RWPE2 (cell line): ENCODE measurements around the gene KDM7A.

Source experiments
- ATAC-seq: fragments of 200-7000 bp; cut with Tn5 transposase; 3 replicates; pipeline ENCODE4 v1.9.1; 2021; ENCODE audit warnings: low read depth
- DNase-seq: peaks from one replicate; pipeline ENCODE4 v3.0.0-alpha.2; 2020; ENCODE audit warnings: low spot score
- H3K27ac ChIP-seq: fragments of 450-650 bp; 2 replicates; pipeline ENCODE4 v1.5.1; 2017; ENCODE audit warnings: mild to moderate bottlenecking; ENCODE audit not compliant: poor library complexity, severe bottlenecking
- H3K27me3 ChIP-seq: fragments of 250-450 bp; sonication (Bioruptor Pico); 2 replicates; pipeline ENCODE4 v1.5.1; 2021; ENCODE audit warnings: mild to moderate bottlenecking, moderate library complexity; ENCODE audit not compliant: insufficient read depth, poor library complexity, severe bottlenecking
- H3K36me3 ChIP-seq: fragments of 250-450 bp; sonication (Bioruptor Pico); 2 replicates; pipeline ENCODE4 v1.5.1; 2020; ENCODE audit warnings: low read depth, mild to moderate bottlenecking, moderate library complexity
- H3K4me1 ChIP-seq: fragments of 250-450 bp; sonication (Bioruptor Pico); 2 replicates; pipeline ENCODE4 v1.5.1; 2021; ENCODE audit warnings: mild to moderate bottlenecking, moderate library complexity; ENCODE audit not compliant: insufficient read depth, poor library complexity, severe bottlenecking
- H3K4me3 ChIP-seq: fragments of 250-450 bp; sonication (Bioruptor Pico); 2 replicates; pipeline ENCODE4 v1.5.1; 2021; ENCODE audit warnings: mild to moderate bottlenecking, moderate library complexity; ENCODE audit not compliant: severe bottlenecking
- H3K9me3 ChIP-seq: fragments of 250-450 bp; sonication (Bioruptor Pico); 2 replicates; pipeline ENCODE4 v1.5.1; 2021; ENCODE audit warnings: mild to moderate bottlenecking, moderate library complexity; ENCODE audit not compliant: severe bottlenecking
- TF ChIP-seq, protein P1 (sequence below): fragments of 450-650 bp; IDR thresholded peaks from one replicate; pipeline ENCODE4 v1.5.1; 2017; ENCODE audit warnings: mild to moderate bottlenecking, moderate library complexity; ENCODE audit not compliant: poor library complexity, severe bottlenecking

The KDM7A gene

DNA sequence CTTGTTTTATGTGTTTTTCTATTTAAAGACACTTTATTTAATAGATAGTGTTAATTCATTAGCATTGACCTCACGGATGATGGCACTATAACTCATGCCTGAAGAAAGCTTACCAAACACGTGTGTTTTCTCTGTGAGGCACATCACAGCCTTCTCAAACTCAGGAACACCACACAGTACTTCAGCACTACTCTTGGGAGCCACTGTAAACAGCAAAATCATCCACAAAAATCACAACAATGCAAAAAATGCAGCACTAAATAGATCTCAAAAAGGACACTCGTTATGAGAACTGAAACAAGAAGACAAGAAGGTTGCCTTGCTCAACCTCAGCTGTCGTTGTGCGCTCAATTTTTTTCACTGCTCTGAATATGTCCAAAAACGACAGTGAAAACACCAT is 102.0 kb downstream of the KDM7A start:
- TF ChIP-seq, protein P1, sequence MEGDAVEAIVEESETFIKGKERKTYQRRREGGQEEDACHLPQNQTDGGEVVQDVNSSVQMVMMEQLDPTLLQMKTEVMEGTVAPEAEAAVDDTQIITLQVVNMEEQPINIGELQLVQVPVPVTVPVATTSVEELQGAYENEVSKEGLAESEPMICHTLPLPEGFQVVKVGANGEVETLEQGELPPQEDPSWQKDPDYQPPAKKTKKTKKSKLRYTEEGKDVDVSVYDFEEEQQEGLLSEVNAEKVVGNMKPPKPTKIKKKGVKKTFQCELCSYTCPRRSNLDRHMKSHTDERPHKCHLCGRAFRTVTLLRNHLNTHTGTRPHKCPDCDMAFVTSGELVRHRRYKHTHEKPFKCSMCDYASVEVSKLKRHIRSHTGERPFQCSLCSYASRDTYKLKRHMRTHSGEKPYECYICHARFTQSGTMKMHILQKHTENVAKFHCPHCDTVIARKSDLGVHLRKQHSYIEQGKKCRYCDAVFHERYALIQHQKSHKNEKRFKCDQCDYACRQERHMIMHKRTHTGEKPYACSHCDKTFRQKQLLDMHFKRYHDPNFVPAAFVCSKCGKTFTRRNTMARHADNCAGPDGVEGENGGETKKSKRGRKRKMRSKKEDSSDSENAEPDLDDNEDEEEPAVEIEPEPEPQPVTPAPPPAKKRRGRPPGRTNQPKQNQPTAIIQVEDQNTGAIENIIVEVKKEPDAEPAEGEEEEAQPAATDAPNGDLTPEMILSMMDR: no peak
- DNase-seq (no peak), ATAC-seq (no peak)
- H3K36me3 ChIP-seq: no peaks in the 10 kb centered on the region
- H3K27ac ChIP-seq: no peak overlapping the region
- H3K4me1 ChIP-seq: no peaks in the 10 kb centered on the region
- no peaks in the 10 kb centered on the region for H3K9me3 ChIP-seq
- no peak overlapping the region for H3K4me3 ChIP-seq
- no peaks in the 10 kb centered on the region for H3K27me3 ChIP-seq

DNA sequence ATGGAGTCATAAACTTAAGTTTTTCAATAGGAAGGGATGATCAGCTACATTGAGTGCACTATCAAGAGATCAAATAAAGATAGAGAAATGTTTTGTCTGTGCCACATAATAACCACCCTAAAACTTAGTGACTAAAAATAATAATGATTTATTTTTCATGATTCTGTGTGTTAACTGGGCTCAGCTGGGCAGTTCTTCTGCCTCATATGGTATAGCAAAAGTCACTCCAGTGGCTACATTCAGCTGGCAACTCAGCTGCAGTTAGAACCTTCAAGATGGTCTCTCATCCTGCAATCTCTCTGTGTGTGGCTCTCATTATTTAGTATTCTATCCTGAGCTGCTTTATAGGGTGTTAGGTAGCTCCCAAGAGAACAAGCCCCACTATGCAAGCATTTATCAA is 106.2 kb downstream of the KDM7A start:
- Histone ChIP-seq H3K36me3 (no peaks in the 10 kb centered on the region), H3K27me3 (no peaks in the 10 kb centered on the region), H3K4me3 (no peak overlapping the region), H3K4me1 (no peaks in the 10 kb centered on the region), H3K9me3 (peaks cover 10% of the 10 kb centered on the region), H3K27ac (no peak overlapping the region)
- DNase-seq: no peak
- TF ChIP-seq, protein P1: no peak
- ATAC-seq: no peak

DNA sequence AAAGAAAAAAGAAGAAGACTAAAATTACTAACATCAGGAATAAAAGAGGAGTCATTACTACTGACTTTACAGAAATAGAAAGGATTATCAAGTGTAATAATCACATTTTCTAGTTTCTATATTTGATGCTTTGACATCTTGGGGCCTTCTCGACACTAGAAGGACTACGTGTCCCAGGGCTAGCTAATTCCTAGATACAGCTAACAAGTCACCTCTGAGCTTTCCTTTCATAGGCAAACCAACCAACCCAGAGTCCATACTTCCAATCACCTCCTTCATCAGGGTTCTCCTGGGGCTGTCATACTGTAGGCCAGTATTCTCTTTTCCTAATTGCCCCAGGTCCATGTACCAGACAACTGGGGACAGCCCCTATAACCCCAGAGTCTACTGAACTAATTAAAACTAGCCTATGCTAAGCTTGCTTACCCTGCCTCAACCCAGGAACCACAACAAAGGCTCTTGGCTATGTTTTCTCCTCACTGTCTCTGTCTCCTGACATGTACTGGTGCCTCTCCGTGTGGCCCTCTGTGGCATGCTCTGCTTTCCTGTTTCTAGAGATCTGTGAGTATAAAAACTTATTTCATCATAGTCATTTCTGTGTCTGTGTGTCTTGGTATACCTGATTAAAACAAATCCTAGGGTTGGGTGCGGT is 107.4 kb downstream of the KDM7A start:
- Histone ChIP-seq H3K36me3 (no peaks in the 10 kb centered on the region), H3K27me3 (no peaks in the 10 kb centered on the region), H3K4me3 (no peak overlapping the region), H3K27ac (no peak overlapping the region), H3K4me1 (no peaks in the 10 kb centered on the region), H3K9me3 (peaks cover 10% of the 10 kb centered on the region)
- ATAC-seq (no peak), DNase-seq (no peak)
- TF ChIP-seq, protein P1: no peak

DNA sequence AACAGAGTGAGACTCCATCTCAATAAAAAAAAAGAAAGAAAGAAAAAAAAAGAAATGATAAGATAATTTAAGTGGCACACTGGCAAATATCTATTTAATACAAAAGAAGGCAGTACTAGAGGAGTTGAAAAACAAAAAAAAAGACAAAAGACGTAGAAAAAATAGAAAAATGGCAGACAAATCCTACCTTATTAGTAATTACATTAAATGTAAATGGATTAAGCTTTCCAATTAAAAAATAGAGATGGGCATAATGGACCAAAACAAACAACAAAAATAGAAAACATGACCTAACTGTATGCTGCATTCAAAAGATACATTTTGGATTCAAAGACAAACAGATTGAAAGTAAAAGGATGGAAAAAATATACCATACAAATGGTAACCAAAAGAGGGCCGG is 108.8 kb downstream of the KDM7A start:
- Histone ChIP-seq H3K9me3 (peaks cover 10% of the 10 kb centered on the region), H3K27ac (no peak overlapping the region), H3K36me3 (no peaks in the 10 kb centered on the region), H3K4me3 (no peak overlapping the region), H3K4me1 (no peaks in the 10 kb centered on the region), H3K27me3 (no peaks in the 10 kb centered on the region)
- DNase-seq (no peak), ATAC-seq (no peak)
- TF ChIP-seq, protein P1: no peak

DNA sequence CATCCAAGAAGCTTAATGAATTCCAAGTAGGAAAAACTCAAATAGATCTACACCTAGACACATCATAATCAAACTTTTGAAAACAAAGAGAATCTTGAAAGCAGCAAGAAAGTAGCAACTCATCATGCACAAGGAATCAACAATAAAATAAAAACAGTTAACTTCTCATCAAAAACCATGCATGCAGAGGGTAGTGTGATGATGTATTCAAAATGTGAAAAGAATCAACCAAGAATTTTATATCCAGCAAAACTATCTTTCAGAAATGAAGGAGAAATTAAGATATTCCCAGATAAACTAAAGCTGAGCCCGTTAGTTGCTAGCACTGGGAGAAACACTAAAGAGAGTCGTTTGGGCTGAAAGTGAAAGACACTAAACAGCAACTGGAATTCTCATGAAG is 109.7 kb downstream of the KDM7A start:
- TF ChIP-seq, protein P1: no peak
- H3K36me3 ChIP-seq: no peaks in the 10 kb centered on the region
- ATAC-seq: no peak

More for the DNA sequence above, 109.7 kb downstream of the KDM7A start:
- H3K27ac ChIP-seq: no peak overlapping the region
- H3K4me1 ChIP-seq: no peaks in the 10 kb centered on the region
- H3K27me3 ChIP-seq: no peaks in the 10 kb centered on the region
- DNase-seq: no peak
- H3K9me3 ChIP-seq: peaks cover 10% of the 10 kb centered on the region
- H3K4me3 ChIP-seq: no peak overlapping the region
